Activated T-cell treated with anti-CD3 and anti-CD28 coated beads, Interleukin-2, amount 50 U/mL, for 4 hours (primary cell): Measurements from ENCODE around the gene CDCA8. TPM values are rescaled to one million over a fixed set of nuclear protein-coding genes. Genes with fewer than 3 reads are reported as not detected.

Source experiments
- ATAC-seq, 2 donors: fragments of 200-7000 bp; cut with Tn5 transposase; one replicate each; pipeline ENCODE4 v1.10.0; 2021
- DNase-seq: peaks from one replicate; pipeline ENCODE4 v3.0.0-alpha.2; 2020
- H3K27me3 Mint-ChIP-seq: one replicate; pipeline ENCODE4 v1.8.0; 2021; ENCODE audit warnings: low read depth, mixed read lengths
- H3K36me3 Mint-ChIP-seq: one replicate; pipeline ENCODE4 v1.8.0; 2022; ENCODE audit warnings: mixed read lengths; ENCODE audit not compliant: insufficient read depth
- H3K4me1 Mint-ChIP-seq: one replicate; pipeline ENCODE4 v1.8.0; 2021; ENCODE audit warnings: low read depth, mixed read lengths
- H3K4me3 Mint-ChIP-seq: one replicate; pipeline ENCODE4 v1.8.0; 2021; ENCODE audit warnings: mild to moderate bottlenecking, moderate library complexity, mixed read lengths
- H3K9me3 Mint-ChIP-seq: one replicate; pipeline ENCODE4 v1.8.0; 2021; ENCODE audit warnings: mixed read lengths
- total RNA-seq, 3 donors: library from RNA; stranded (reverse); gene quantifications; one replicate each; pipeline ENCODE4 v1.2.1, GENCODE V29; 2021

CDCA8 gene
- 10 to 100 TPM in 2 of 3 donors, 1 to 10 TPM in 1; 7.7 to 12.2 (median 10.0) TPM for total RNA-seq

DNA sequence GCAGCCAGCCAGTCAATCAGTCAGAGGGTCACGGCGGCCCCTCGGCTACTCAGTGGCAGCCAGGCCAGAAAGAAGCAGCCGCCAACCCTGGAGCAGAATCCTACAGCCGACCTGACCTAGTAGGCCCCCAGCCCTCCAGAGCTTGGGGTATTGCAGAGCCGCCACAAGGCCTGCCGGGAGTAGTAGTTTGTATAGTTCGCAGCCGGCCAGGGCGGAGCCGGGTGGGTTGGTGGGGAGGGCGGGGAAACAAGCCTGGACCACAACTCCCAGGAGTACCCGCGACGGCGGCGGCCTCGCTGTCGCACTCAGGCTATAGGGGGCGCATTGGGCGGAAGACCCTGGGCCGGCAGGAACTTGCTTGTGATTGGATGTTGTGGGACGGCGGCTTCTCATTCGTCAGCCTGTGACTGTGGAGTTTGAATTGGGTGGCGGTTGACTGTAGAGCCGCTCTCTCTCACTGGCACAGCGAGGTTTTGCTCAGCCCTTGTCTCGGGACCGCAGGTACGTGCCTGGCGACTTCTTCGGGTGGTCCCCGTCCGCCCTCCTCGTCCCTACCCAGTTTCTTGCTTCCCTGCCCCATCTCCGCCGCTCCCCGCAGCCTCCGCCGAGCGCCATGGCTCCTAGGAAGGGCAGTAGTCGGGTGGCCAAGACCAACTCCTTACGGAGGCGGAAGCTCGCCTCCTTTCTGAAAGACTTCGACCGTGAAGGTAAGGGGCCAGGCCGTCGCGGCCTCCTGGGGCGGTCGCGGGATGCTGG is at the start of gene CDCA8:
CDCA8 (plus strand) TSS at position 439 of the 756 bp plus-strand sequence; CDS start at position 614, 175 bp downstream.
- H3K9me3 Mint-ChIP-seq: no peaks in the 10 kb centered on the region
- ATAC-seq (peak; percentile 89 to 90), DNase-seq (peak; percentile 98)
- H3K36me3 Mint-ChIP-seq: peaks cover 11% of the 10 kb centered on the region
- H3K4me3 Mint-ChIP-seq: peak within 1 kb of the TSS; percentile 97
- H3K27me3 Mint-ChIP-seq: no peaks in the 10 kb centered on the region
- peaks cover 35% of the 10 kb centered on the region for H3K4me1 Mint-ChIP-seq

DNA sequence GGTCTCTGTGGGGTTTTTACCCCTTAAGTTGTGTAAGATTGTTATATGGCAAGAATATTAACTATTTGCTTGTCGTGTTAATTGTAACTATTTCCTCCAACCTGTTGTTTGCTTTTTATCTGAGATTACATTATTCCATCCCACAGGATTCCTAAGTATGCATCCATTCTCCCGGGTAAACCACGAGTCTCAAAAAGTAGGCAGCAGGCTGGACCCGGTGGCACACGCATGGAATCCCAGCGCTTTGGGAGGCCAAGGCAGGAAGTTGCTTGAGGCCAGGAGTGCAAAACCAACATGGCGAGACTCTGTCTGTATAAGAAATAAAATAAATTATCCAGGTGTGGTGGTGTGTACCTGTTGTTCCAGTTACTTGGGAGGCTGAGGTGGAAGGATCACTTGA is 45.0 kb upstream of the CDCA8 start:
- Mint-ChIP-seq H3K4me3 (no peak overlapping the region), H3K9me3 (no peaks in the 10 kb centered on the region), H3K4me1 (no peaks in the 10 kb centered on the region), H3K36me3 (no peaks in the 10 kb centered on the region), H3K27me3 (peaks cover 7% of the 10 kb centered on the region)
- ATAC-seq (no peak), DNase-seq (no peak)

DNA sequence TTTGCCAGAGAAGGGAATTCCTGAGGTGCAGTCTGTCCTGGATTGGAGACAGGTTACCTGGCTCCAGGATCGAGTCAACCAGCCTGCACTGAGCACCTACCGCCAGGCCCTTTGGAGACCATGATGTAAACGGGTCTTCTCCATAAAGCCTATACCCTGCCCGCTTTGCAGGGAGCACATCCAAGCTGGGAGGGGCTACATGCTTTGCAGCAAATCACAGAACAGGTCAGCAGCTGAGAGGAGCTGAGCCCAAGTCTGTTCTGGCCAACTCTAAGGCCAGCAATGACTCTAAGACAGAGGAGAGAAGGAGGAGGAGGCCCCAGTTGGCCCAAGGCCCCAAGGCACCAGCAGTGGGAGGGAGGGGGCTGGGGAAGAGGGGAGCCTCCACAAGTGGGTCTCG is 42.1 kb upstream of the CDCA8 start:
- DNase-seq (no peak), ATAC-seq (no peak)
- Mint-ChIP-seq H3K9me3 (no peaks in the 10 kb centered on the region), H3K36me3 (no peaks in the 10 kb centered on the region), H3K27me3 (peaks cover 4% of the 10 kb centered on the region), H3K4me1 (no peaks in the 10 kb centered on the region), H3K4me3 (no peak overlapping the region)

DNA sequence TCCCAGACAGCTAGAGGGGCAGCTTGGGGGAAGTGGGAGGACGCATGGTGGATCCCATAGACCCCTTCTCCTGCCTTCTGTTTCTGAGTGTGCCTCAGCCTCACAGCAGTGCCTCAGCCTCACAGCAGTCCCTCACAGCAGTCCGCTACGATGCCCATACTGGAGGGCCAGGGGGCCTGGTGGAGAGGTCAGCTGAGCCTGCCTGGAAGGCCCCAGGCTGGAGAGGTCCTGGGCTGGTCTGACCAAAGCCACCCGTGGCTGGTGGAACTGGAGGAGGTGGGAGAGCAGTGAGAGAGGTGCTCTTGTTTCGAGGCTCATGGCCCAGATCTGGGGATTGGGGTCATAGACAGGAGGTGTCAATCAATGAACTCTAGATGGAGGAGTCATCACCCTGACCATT is 41.6 kb upstream of the CDCA8 start:
- Mint-ChIP-seq H3K27me3 (peaks cover 4% of the 10 kb centered on the region), H3K9me3 (no peaks in the 10 kb centered on the region), H3K36me3 (no peaks in the 10 kb centered on the region), H3K4me3 (no peak overlapping the region), H3K4me1 (no peaks in the 10 kb centered on the region)
- no peak for ATAC-seq
- no peak for DNase-seq

DNA sequence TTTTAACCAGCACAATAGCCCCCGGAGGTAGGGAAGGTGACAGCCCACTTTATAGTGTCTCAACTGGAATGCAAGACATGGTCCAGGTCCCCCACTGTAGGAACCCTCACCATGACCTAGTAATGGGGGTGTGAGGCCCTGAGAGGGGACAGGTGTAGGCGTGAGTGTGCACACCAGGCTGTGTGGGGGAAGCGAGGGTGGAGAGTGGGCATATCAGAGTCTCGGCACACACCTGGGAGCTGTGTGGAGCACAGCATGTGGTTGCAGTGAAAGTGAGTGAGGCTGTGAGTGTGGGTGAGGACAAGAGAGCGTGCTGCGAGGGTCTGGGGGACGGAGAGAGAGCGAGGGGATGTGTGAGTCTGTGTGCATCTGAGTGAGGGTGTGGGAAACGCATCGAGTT is 40.5 kb upstream of the CDCA8 start:
- ATAC-seq: no peak

DNA sequence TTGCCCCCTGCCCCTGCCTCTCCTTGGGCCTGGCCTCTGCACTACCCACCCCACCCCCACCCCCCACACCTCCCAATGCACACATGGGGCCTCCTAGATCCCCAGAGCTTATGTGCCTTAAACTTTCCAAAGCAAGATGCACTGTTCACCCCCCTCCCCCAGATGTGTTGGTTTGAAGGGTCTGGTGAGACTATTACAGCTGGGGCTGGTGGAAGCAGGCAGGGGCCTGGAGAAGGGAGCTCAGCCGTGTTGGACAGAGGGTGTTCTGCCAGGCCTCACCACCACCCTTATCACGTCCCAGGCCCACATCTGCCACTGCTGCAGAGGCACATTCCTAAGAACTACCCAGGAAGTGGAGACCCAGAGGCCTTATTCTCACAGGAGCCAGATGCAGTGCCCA is 39.3 kb upstream of the CDCA8 start:
- H3K4me3 Mint-ChIP-seq: no peak overlapping the region
- H3K36me3 Mint-ChIP-seq: no peaks in the 10 kb centered on the region
- DNase-seq: no peak
- no peaks in the 10 kb centered on the region for H3K4me1 Mint-ChIP-seq
- no peak for ATAC-seq
- H3K9me3 Mint-ChIP-seq: no peaks in the 10 kb centered on the region
- H3K27me3 Mint-ChIP-seq: peaks cover 3% of the 10 kb centered on the region

More for the DNA sequence above, 40.5 kb upstream of the CDCA8 start:
- Mint-ChIP-seq H3K4me3 (no peak overlapping the region), H3K36me3 (no peaks in the 10 kb centered on the region), H3K9me3 (no peaks in the 10 kb centered on the region), H3K4me1 (no peaks in the 10 kb centered on the region), H3K27me3 (peaks cover 4% of the 10 kb centered on the region)
- no peak for DNase-seq

DNA sequence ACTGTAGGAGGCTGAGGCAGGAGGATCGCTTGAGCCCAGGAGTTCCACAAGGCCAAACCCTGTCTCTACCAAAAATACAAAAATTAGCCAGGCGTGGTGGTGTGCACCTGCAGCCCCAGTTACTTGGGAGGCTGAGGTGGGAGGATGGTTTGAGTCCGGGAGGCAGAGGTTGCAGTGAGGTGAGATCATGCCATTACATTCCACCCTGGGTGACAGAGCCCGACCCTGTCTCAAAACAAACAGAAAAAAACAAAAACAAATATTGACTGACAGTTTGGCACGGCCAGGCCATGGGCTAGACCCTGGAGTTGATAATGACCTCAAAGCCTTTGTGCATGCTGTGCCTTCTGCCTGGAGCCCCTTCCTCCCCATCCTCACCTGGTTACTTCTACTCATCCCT is 38.4 kb upstream of the CDCA8 start:
- Mint-ChIP-seq H3K4me3 (no peak overlapping the region), H3K36me3 (no peaks in the 10 kb centered on the region), H3K9me3 (no peaks in the 10 kb centered on the region), H3K27me3 (peaks cover 4% of the 10 kb centered on the region), H3K4me1 (no peaks in the 10 kb centered on the region)
- ATAC-seq (no peak), DNase-seq (no peak)

DNA sequence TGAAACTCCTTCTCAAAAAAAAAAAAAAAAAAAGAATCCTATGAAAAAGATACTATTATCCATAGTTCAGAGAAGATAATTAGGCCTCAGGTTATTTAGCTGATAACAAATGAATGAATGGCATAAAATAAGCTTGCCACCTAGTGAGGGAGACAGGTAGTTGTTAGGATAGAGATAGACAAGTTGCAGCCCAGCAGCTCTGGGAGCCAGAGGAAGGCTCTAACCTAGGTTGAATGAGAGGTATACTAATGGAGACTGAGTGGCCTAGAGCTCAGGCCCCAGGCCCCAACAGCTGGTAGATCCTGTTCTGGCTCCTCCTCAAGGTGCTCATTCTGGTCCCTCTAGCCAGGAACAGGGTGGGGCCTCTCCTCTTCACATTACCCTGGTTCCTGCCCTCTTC is 37.0 kb upstream of the CDCA8 start:
- no peaks in the 10 kb centered on the region for H3K4me1 Mint-ChIP-seq
- ATAC-seq (no peak), DNase-seq (no peak)
- H3K27me3 Mint-ChIP-seq: peaks cover 10% of the 10 kb centered on the region
- no peak overlapping the region for H3K4me3 Mint-ChIP-seq
- no peaks in the 10 kb centered on the region for H3K36me3 Mint-ChIP-seq
- H3K9me3 Mint-ChIP-seq: no peaks in the 10 kb centered on the region

DNA sequence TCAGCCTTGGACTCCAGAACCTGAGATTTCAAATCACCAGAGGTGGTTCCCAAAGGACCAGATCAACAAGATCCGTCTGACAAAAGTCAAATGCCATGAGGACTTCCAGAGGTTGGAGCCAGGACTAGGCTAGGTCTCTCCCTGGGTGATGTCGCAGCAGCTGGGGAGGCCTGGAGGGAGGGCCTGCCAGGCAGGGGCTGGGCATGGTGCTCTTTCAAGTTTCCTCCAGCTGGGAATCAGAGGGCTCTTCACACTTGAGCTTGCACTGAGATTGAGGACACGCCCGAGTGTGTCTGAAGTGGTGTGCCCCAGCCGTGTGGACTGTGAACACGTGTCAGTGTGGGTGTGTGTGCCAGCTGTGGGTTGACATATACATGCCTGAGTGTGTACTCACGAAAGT is 36.3 kb upstream of the CDCA8 start:
- no peak overlapping the region for H3K4me3 Mint-ChIP-seq
- DNase-seq: no peak
- H3K27me3 Mint-ChIP-seq: peaks cover 12% of the 10 kb centered on the region
- H3K9me3 Mint-ChIP-seq: no peaks in the 10 kb centered on the region
- no peak for ATAC-seq
- H3K36me3 Mint-ChIP-seq: no peaks in the 10 kb centered on the region
- no peaks in the 10 kb centered on the region for H3K4me1 Mint-ChIP-seq

DNA sequence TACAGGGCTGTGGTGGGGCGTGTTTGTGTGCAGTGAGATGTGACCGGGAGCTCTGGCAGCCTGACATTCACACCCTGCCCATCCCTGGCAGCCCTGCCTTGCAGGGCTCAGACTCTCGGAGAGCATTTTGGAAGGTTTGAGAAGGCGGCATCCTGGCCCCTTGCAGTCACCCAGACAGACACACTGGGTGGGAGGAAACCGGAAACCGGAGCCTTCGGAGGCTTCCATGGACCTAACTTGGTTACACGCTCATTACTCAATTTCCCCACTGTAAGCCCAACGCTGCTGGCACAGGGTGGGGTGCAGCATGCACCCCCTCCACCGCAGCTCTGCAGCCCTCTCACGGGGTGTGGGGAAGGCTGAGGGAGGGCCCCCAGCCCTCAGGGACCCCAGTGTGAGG is 35.4 kb upstream of the CDCA8 start:
- H3K36me3 Mint-ChIP-seq: no peaks in the 10 kb centered on the region
- no peak overlapping the region for H3K4me3 Mint-ChIP-seq
- no peaks in the 10 kb centered on the region for H3K9me3 Mint-ChIP-seq
- no peak for DNase-seq
- H3K4me1 Mint-ChIP-seq: no peaks in the 10 kb centered on the region
- ATAC-seq: no peak
- peaks cover 12% of the 10 kb centered on the region for H3K27me3 Mint-ChIP-seq

DNA sequence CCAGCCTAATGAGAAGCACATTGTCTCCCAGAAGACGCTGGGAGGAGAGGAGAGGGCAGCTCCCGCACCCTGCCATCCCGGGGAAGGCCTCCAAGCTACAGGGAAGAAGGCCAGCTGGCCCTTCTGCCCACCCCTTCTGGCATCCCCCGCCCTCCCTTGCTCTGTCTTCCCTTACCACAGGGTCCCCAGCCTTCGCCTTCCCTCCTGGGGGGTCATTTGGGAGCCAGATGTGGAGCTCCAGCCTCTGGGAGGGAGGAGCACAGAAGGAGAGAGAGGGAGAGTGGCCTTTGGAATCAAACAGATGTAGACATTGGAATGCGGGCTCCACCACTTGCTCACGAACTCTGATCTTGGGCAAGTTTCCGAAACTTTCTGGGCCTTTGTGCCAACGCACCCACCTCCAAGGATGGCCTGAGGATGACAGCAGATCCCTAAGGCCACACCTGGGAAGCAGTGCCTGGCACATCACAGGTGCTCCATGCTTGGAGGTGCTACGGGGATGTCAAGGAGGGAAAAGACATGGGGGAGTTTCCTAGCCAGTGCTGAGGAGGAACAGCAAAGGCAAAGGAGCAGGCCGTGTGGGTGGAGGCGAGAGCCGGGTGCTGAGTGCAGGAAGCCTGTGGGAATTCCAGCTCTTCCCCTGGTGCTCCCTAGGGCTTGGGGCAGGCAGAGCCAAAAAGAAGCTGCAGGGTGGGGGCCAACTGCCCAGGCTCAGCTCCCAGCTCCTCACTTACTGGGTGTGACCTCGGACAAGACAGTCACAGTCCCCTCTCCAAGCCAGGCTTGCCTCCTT is 34.5 kb upstream of the CDCA8 start:
- Mint-ChIP-seq H3K9me3 (no peaks in the 10 kb centered on the region), H3K4me3 (no peak overlapping the region), H3K36me3 (no peaks in the 10 kb centered on the region), H3K27me3 (peaks cover 12% of the 10 kb centered on the region), H3K4me1 (no peaks in the 10 kb centered on the region)
- DNase-seq (no peak), ATAC-seq (no peak)

DNA sequence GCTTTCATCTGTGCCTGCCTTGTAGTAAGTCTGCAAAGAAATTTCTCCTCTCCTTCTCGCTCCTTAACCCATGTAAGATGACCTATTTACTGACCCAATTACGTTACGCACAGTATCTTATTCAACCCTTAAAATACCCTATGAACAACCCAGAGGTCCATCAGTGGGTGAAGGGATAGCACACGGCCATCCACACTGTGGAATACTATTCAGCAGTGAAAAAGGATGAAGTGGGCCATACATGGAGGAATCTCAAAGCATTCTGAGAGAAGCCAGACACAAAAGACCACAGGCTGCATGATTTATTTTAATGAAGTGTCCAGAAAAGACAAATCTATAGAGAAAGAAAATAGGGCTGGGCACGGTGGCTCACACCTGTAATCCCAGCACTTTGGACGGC is 33.8 kb upstream of the CDCA8 start:
- H3K4me1 Mint-ChIP-seq: no peaks in the 10 kb centered on the region
- no peak overlapping the region for H3K4me3 Mint-ChIP-seq
- DNase-seq: no peak
- H3K9me3 Mint-ChIP-seq: no peaks in the 10 kb centered on the region
- no peaks in the 10 kb centered on the region for H3K36me3 Mint-ChIP-seq
- H3K27me3 Mint-ChIP-seq: peaks cover 12% of the 10 kb centered on the region
- no peak for ATAC-seq

DNA sequence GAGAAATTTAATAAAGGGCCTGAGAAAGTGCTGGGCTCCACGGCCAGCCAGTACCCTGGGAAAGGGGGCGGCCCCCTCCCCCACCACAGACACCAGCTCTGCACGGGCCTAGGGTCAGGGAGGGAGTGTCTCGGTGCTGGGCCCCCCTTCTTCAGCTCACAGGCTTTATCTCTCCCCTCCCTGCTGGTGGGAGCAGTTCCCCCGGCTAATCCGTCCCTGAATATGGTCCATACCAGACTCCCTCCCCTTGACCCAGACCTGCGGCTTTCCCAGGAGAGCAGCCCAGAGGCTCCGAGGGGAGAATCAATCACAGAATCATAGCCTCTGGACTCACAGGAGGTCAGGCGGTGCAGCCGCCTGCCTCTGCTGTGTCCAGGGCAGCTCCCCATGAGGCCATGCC is 31.7 kb upstream of the CDCA8 start:
- Mint-ChIP-seq H3K27me3 (peaks cover 12% of the 10 kb centered on the region), H3K4me1 (no peaks in the 10 kb centered on the region), H3K36me3 (no peaks in the 10 kb centered on the region), H3K9me3 (no peaks in the 10 kb centered on the region), H3K4me3 (no peak overlapping the region)
- DNase-seq: no peak
- no peak for ATAC-seq

DNA sequence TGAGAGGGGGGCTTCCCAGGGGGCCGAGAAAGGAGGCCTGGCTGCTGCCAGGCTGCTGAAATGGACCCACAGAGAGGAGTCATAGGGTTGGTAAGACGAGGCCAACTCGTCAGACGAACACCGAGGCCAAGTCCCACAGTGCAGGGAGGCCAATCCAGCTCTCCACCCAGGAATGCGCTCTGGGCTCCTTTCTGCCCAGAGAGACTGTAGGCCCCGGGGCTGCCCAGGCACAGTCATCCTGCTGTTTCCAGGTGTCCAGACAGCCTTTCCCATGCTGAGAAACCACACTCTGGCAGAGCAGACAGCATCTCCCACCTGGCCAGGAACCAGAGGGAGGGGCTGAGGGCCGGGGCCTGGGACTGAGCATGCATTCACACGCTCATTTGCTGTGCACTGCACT is 30.9 kb upstream of the CDCA8 start:
- no peaks in the 10 kb centered on the region for H3K9me3 Mint-ChIP-seq

More for the DNA sequence above, 30.9 kb upstream of the CDCA8 start:
- H3K4me3 Mint-ChIP-seq: no peak overlapping the region
- no peaks in the 10 kb centered on the region for H3K4me1 Mint-ChIP-seq
- H3K27me3 Mint-ChIP-seq: peaks cover 12% of the 10 kb centered on the region
- no peak for DNase-seq
- H3K36me3 Mint-ChIP-seq: no peaks in the 10 kb centered on the region
- ATAC-seq: no peak
